HEK293 (cell line): ENCODE results near the gene MDM2.

Experiments used
- CTCF ChIA-PET: fragments of 350-600 bp; formaldehyde crosslinking; extraction: SDS; loops from one replicate; lab custom pipeline; 2021; ENCODE audit warnings: antibody characterized with exemption; lab: Yijun Ruan, JAX
- POLR2A ChIA-PET: fragments of 300-600 bp; formaldehyde crosslinking; extraction: SDS; loops from one replicate; lab custom pipeline; 2020; ENCODE audit warnings: antibody characterized with exemption, inconsistent platforms; lab: Yijun Ruan, JAX
- H3K27ac ChIP-seq: fragments of 200-500 bp; sonication (Bioruptor generic); 2 replicates; pipeline ENCODE4 v1.5.1; 2014; ENCODE audit warnings: low read depth, low read length, control low read depth, inconsistent platforms; ENCODE audit errors: extremely low read depth
- H3K36me3 ChIP-seq, 2 experiments: fragments of 200-500 bp in 1 of 2; sonication (Bioruptor generic) in 1 of 2; 1 replicate in 1 of 2; 2 replicates in 1 of 2; pipeline ENCODE4 v1.5.1; 2014 to 2017; ENCODE audit warnings: inconsistent platforms in 2 of 2, low read length in 2 of 2; ENCODE audit not compliant: control insufficient read depth in 2 of 2, insufficient read depth in 1 of 2
- H3K4me1 ChIP-seq: fragments of 200-500 bp; sonication (Bioruptor generic); 2 replicates; pipeline ENCODE4 v1.5.1; 2014; ENCODE audit warnings: mild to moderate bottlenecking, low read length, inconsistent platforms; ENCODE audit not compliant: control insufficient read depth, insufficient read depth
- H3K4me3 ChIP-seq: 2 replicates; pipeline ENCODE4 v1.5.1; 2011; ENCODE audit warnings: low read depth, mild to moderate bottlenecking, control low read depth, low read length, moderate library complexity
- H3K9me3 ChIP-seq: fragments of 200-500 bp; sonication (Bioruptor generic); 2 replicates; pipeline ENCODE4 v1.5.1; 2014; ENCODE audit warnings: low read depth, low read length, inconsistent platforms; ENCODE audit not compliant: control insufficient read depth, insufficient read depth
- BCL11A ChIP-seq: fragments of 450-650 bp; formaldehyde crosslinking; IDR thresholded peaks from 2 replicates; pipeline ENCODE4 v1.5.1; 2016; ENCODE audit warnings: low read depth, missing biosample characterization, missing genetic modification characterization
- GFI1B ChIP-seq: fragments of 450-650 bp; formaldehyde crosslinking; IDR thresholded peaks from 2 replicates; pipeline ENCODE4 v1.5.1; 2016; ENCODE audit warnings: missing biosample characterization, missing genetic modification characterization
- GLIS1 ChIP-seq: fragments of 450-650 bp; formaldehyde crosslinking; IDR thresholded peaks from 2 replicates; pipeline ENCODE4 v1.5.1; 2016; ENCODE audit warnings: missing biosample characterization, missing genetic modification characterization
- HOXC10 ChIP-seq: sonication (generic); formaldehyde crosslinking; IDR thresholded peaks from 2 replicates; pipeline ENCODE4 v1.8.1; 2023; ENCODE audit warnings: mild to moderate bottlenecking, missing genetic modification reagents
- HOXD13 ChIP-seq: sonication (generic); formaldehyde crosslinking; IDR thresholded peaks from 2 replicates; pipeline ENCODE4 v1.8.0; 2022; ENCODE audit warnings: missing genetic modification reagents, borderline replicate concordance
- INSM2 ChIP-seq: fragments of 450-650 bp; formaldehyde crosslinking; IDR thresholded peaks from 2 replicates; pipeline ENCODE4 v1.5.1; 2016; ENCODE audit warnings: missing biosample characterization, missing genetic modification characterization
- KLF1 ChIP-seq: fragments of 450-650 bp; formaldehyde crosslinking; IDR thresholded peaks from 2 replicates; pipeline ENCODE4 v1.5.1; 2016; ENCODE audit warnings: missing biosample characterization, missing genetic modification characterization
- KLF9 ChIP-seq: fragments of 450-650 bp; formaldehyde crosslinking; IDR thresholded peaks from 2 replicates; pipeline ENCODE4 v1.5.1; 2016; ENCODE audit warnings: missing biosample characterization, missing genetic modification characterization, low read depth
- PRDM10 ChIP-seq: fragments of 450-650 bp; formaldehyde crosslinking; IDR thresholded peaks from 2 replicates; pipeline ENCODE4 v1.5.1; 2016; ENCODE audit warnings: missing biosample characterization, missing genetic modification characterization
- REPIN1 ChIP-seq: fragments of 450-650 bp; formaldehyde crosslinking; IDR thresholded peaks from 2 replicates; pipeline ENCODE4 v1.5.1; 2017; ENCODE audit warnings: missing biosample characterization, missing genetic modification characterization, low read depth
- SP2 ChIP-seq: fragments of 450-650 bp; formaldehyde crosslinking; IDR thresholded peaks from 2 replicates; pipeline ENCODE4 v1.5.1; 2016; ENCODE audit warnings: missing biosample characterization, missing genetic modification characterization
- ZBTB8A ChIP-seq: fragments of 450-650 bp; formaldehyde crosslinking; IDR thresholded peaks from 2 replicates; pipeline ENCODE4 v1.5.1; 2016; ENCODE audit warnings: missing biosample characterization, missing genetic modification characterization
- ZNF140 ChIP-seq: fragments of 450-650 bp; formaldehyde crosslinking; IDR thresholded peaks from 2 replicates; pipeline ENCODE4 v1.5.1; 2016; ENCODE audit warnings: missing biosample characterization, missing genetic modification characterization
- ZNF16 ChIP-seq: fragments of 450-650 bp; formaldehyde crosslinking; IDR thresholded peaks from 2 replicates; pipeline ENCODE4 v1.5.1; 2016; ENCODE audit warnings: low read depth, missing biosample characterization, missing genetic modification characterization
- ZNF19 ChIP-seq: fragments of 450-650 bp; formaldehyde crosslinking; IDR thresholded peaks from 2 replicates; pipeline ENCODE4; 2016; ENCODE audit warnings: missing biosample characterization, missing genetic modification characterization, low read depth
- ZNF280D ChIP-seq: fragments of 450-650 bp; formaldehyde crosslinking; IDR thresholded peaks from 2 replicates; pipeline ENCODE4 v1.5.1; 2016; ENCODE audit warnings: missing biosample characterization, missing genetic modification characterization
- ZNF324 ChIP-seq: fragments of 450-650 bp; formaldehyde crosslinking; IDR thresholded peaks from 2 replicates; pipeline ENCODE4 v1.5.1; 2016; ENCODE audit warnings: missing biosample characterization, missing genetic modification characterization
- ZNF394 ChIP-seq: fragments of 450-650 bp; formaldehyde crosslinking; IDR thresholded peaks from 2 replicates; pipeline ENCODE4 v1.5.1; 2016; ENCODE audit warnings: missing biosample characterization, missing genetic modification characterization, mild to moderate bottlenecking, moderate library complexity, borderline replicate concordance
- ZNF473 ChIP-seq: fragments of 450-650 bp; formaldehyde crosslinking; IDR thresholded peaks from 2 replicates; pipeline ENCODE4 v1.5.1; 2017; ENCODE audit warnings: missing biosample characterization, missing genetic modification characterization
- ZNF529 ChIP-seq: fragments of 450-650 bp; formaldehyde crosslinking; IDR thresholded peaks from 2 replicates; pipeline ENCODE4 v1.5.1; 2017; ENCODE audit warnings: missing genetic modification characterization, missing biosample characterization; ENCODE audit not compliant: insufficient replicate concordance
- ZNF530 ChIP-seq: fragments of 450-650 bp; formaldehyde crosslinking; IDR thresholded peaks from 2 replicates; pipeline ENCODE4 v1.5.1; 2016; ENCODE audit warnings: low read depth, missing biosample characterization, missing genetic modification characterization
- ZNF664 ChIP-seq: fragments of 450-650 bp; formaldehyde crosslinking; IDR thresholded peaks from 2 replicates; pipeline ENCODE4 v1.5.1; 2016; ENCODE audit warnings: missing biosample characterization, missing genetic modification characterization
- ZNF704 ChIP-seq: fragments of 450-650 bp; formaldehyde crosslinking; IDR thresholded peaks from 2 replicates; pipeline ENCODE4 v1.5.1; 2016; ENCODE audit warnings: missing biosample characterization, missing genetic modification characterization
- ZNF830 ChIP-seq: fragments of 450-650 bp; IDR thresholded peaks from 2 replicates; pipeline ENCODE4 v1.5.0; 2018; ENCODE audit warnings: missing biosample characterization, missing genetic modification characterization, low read depth, mild to moderate bottlenecking, moderate library complexity

Gene MDM2

GRCh38 chr12:68805592-68806120 is 2.3 kb upstream of the MDM2 start:
- Histone ChIP-seq H3K9me3 (no peaks in the 10 kb centered on the region), H3K27ac (no peak overlapping the region), H3K36me3 (peaks cover 12 to 13% of the 10 kb centered on the region in 2 experiments), H3K4me1 (no peaks in the 10 kb centered on the region; the same call in 1 of the 2 replicates), H3K4me3 (no peak overlapping the region)
- TF ChIP-seq ZNF704 (tag by site-specific recombination) (no peak), REPIN1 (tag by site-specific recombination) (no peak), ZNF324 (tag by site-specific recombination) (no peak), ZNF529 (tag by site-specific recombination) (no peak), ZNF530 (tag by site-specific recombination) (no peak), ZNF19 (tag by site-specific recombination) (no peak), HOXC10 (CRISPR knock-in tag) (no peak), ZNF16 (tag by site-specific recombination) (no peak), ZNF280D (tag by site-specific recombination) (no peak)
- CTCF ChIA-PET: interaction anchor here (0.5 kb wide), 1 partner anchor 70 kb away, joined by 3 read pairs; no protein-coding TSS in a partner anchor
- POLR2A ChIA-PET: no interaction called here

- Histone ChIP-seq H3K36me3 (peaks cover 20 to 22% of the 10 kb centered on the region in 2 experiments), H3K27ac (no peak overlapping the region), H3K9me3 (no peaks in the 10 kb centered on the region), H3K4me1 (no peaks in the 10 kb centered on the region; the same call in 1 of the 2 replicates), H3K4me3 (no peak overlapping the region)
- CTCF ChIA-PET: interaction anchor here (1.5 kb wide), 1 partner anchor 24 kb away, joined by 7 read pairs; no protein-coding TSS in a partner anchor
- POLR2A ChIA-PET: interaction anchor here (0.6 to 2.7 kb wide), 4 partner anchors 22 to 60 kb away, joined by 3 to 61 read pairs (median 4); partner anchors contain the start of gene SLC35E3
- TF ChIP-seq KLF9 (tag by site-specific recombination): no peak
- no peak for TF ChIP-seq GFI1B
- no peak for TF ChIP-seq ZNF529 (tag by site-specific recombination)
- no peak for TF ChIP-seq ZNF140
- TF ChIP-seq ZNF664 (tag by site-specific recombination): no peak
- no peak for TF ChIP-seq PRDM10 (tag by site-specific recombination)
- no peak for TF ChIP-seq KLF1 (tag by site-specific recombination)
- TF ChIP-seq ZNF394: no peak
- no peak for TF ChIP-seq ZNF830
- TF ChIP-seq ZNF473 (tag by site-specific recombination): no peak
- TF ChIP-seq SP2 (tag by site-specific recombination): no peak
- no peak for TF ChIP-seq GLIS1 (tag by site-specific recombination)
- no peak for TF ChIP-seq ZBTB8A (tag by site-specific recombination)
- no peak for TF ChIP-seq HOXD13
- no peak for TF ChIP-seq BCL11A (tag by site-specific recombination)
- TF ChIP-seq INSM2 (tag by site-specific recombination): no peak
These were observed 1.3 kb upstream of the MDM2 start for GRCh38 chr12:68806488-68807237.
